CD4-positive, alpha-beta T cell treated with Interleukin-15 for 4 hours (primary cell): ENCODE data around the gene PMIS2.

Experiments used
- DNase-seq: peaks from one replicate; pipeline ENCODE4 v3.0.0-alpha.2; 2020; ENCODE audit warnings: low spot score

The PMIS2 gene

GRCh38 chr19:35633727-35634440 lies 47.9 kb downstream of the PMIS2 start:
- DNase-seq: no peak

GRCh38 chr19:35636651-35637050 lies 50.7 kb downstream of the PMIS2 start:
- no peak for DNase-seq
